Sigmoid colon (tissue), 3 donors: ENCODE results near the gene BAZ1B.

Source experiments
- POLR2A ChIP-seq, 2 donors: fragments of 450-650 bp; IDR thresholded peaks; one replicate each; pipeline ENCODE4 v1.6.1; 2016; ENCODE audit warnings: antibody characterized with exemption in 2 of 2, mild to moderate bottlenecking in 2 of 2, moderate library complexity in 2 of 2
- TF ChIP-seq, protein P1 (sequence below), 4 experiments: fragments of 450-650 bp in 3 of 4; fragments of 200-600 bp in 1 of 4; IDR thresholded peaks; one replicate each; pipeline ENCODE4 v1.5.1; 2016 to 2019; ENCODE audit warnings: antibody characterized with exemption in 4 of 4, mild to moderate bottlenecking in 3 of 4, moderate library complexity in 2 of 4

DNA sequence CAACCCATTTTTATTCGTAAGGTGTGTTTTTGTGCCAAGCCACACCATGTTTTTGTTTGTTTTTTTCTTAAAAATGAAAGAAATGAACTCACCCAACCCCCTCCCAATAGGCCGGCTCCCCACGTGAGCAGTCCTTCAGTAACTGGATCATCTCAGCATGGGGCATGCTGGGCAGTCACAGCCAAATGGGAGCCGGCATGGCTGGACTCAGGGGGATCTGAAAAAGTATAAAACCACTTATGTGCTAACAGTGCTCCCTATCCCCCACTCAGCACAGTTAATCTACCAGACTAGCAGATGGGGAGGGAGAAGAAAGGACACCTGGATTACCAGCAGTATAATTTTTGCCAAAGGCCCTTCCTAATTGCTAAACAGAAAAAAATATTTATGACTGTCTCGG is 39.3 kb downstream of the BAZ1B start:
- no peak for TF ChIP-seq POLR2A (IDR thresholded peaks at IDR 0.05)
- TF ChIP-seq, protein P1, sequence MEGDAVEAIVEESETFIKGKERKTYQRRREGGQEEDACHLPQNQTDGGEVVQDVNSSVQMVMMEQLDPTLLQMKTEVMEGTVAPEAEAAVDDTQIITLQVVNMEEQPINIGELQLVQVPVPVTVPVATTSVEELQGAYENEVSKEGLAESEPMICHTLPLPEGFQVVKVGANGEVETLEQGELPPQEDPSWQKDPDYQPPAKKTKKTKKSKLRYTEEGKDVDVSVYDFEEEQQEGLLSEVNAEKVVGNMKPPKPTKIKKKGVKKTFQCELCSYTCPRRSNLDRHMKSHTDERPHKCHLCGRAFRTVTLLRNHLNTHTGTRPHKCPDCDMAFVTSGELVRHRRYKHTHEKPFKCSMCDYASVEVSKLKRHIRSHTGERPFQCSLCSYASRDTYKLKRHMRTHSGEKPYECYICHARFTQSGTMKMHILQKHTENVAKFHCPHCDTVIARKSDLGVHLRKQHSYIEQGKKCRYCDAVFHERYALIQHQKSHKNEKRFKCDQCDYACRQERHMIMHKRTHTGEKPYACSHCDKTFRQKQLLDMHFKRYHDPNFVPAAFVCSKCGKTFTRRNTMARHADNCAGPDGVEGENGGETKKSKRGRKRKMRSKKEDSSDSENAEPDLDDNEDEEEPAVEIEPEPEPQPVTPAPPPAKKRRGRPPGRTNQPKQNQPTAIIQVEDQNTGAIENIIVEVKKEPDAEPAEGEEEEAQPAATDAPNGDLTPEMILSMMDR (IDR thresholded peaks at IDR 0.05), result no peak
